HCT116 (cell line): ENCODE measurements around the gene WDR37. TPM values are rescaled to one million over a fixed set of nuclear protein-coding genes. Genes with fewer than 3 reads are reported as not detected.

Experiments
- ATAC-seq: fragments of 200-7000 bp; cut with Tn5 transposase; 2 replicates; pipeline ENCODE4 v1.9.1; 2020; ENCODE audit warnings: mild to moderate bottlenecking, moderate library complexity
- BruUV-seq: library from RNA; stranded (reverse); fragments of 400-500 nt; replicated peaks from 2 replicates; lab custom pipeline; 2021; lab: Mats Ljungman, UMichigan
- CTCF ChIA-PET: fragments of 300-600 bp; sonication (Branson Sonifier 250); formaldehyde crosslinking; loops from one replicate; lab custom pipeline; 2021; ENCODE audit warnings: antibody characterized with exemption; lab: Charles Lee
- POLR2A ChIA-PET: fragments of 300-600, 350-600 bp; sonication (Branson Sonifier 250); formaldehyde crosslinking; loops from one replicate; lab custom pipeline; 2021; ENCODE audit warnings: antibody characterized with exemption; lab: Charles Lee
- RAD21 ChIA-PET, 2 experiments: fragments of 300-600 bp; sonication (Branson Sonifier 250); formaldehyde crosslinking; loops; one replicate each; lab custom pipeline; 2023; ENCODE audit warnings: low total read pairs in 2 of 2; ENCODE audit not compliant: uncharacterized antibody in 2 of 2, unreplicated experiment in 2 of 2, low non-redundant PET in 1 of 2; lab: Charles Lee
- DNase-seq: peaks from one replicate; pipeline ENCODE4 v3.0.0-alpha.2; 2010; ENCODE audit warnings: low read depth, low spot score
- H2AFZ ChIP-seq: fragments of 200-600 bp; shearing (Covaris generic), sonication (generic); 2 replicates; pipeline ENCODE4 v1.6.1; 2017; ENCODE audit warnings: low read depth, mixed run types, mixed read lengths, antibody characterized with exemption, low read length; ENCODE audit not compliant: poor library complexity, severe bottlenecking
- H3K27ac ChIP-seq: 2 replicates; pipeline ENCODE4 v1.5.1; 2012; ENCODE audit warnings: low read depth, low read length
- H3K27me3 ChIP-seq: fragments of 200-600 bp; sonication (generic); 2 replicates; pipeline ENCODE4 v1.6.1; 2016; ENCODE audit warnings: mixed run types, low read length, mixed read lengths; ENCODE audit not compliant: insufficient read depth
- H3K36me3 ChIP-seq, 2 experiments: fragments of 200-500 bp in 1 of 2; fragments of 200-600 bp in 1 of 2; sonication (Bioruptor generic) in 1 of 2; sonication (generic) in 1 of 2; 2 replicates each; pipeline versions ENCODE4 v1.5.1 to v1.6.1; 2014 to 2016; ENCODE audit warnings: low read length in 2 of 2, inconsistent platforms in 1 of 2, mixed read lengths in 1 of 2, mixed run types in 1 of 2; ENCODE audit not compliant: insufficient read depth in 2 of 2, control insufficient read depth in 1 of 2
- H3K4me1 ChIP-seq, 2 experiments: fragments of 200-600 bp in 1 of 2; sonication (generic) in 1 of 2; 2 replicates each; pipeline versions ENCODE4 v1.5.1 to v1.6.1; 2012 to 2017; ENCODE audit warnings: low read length in 2 of 2, inconsistent platforms in 1 of 2, mild to moderate bottlenecking in 1 of 2, mixed read lengths in 1 of 2, mixed run types in 1 of 2, moderate library complexity in 1 of 2; ENCODE audit not compliant: insufficient read depth in 2 of 2, control insufficient read depth in 1 of 2
- H3K4me2 ChIP-seq: fragments of 200-600 bp; sonication (generic); 2 replicates; pipeline ENCODE4 v1.6.1; 2017; ENCODE audit warnings: mixed run types, low read length, mixed read lengths
- H3K4me3 ChIP-seq, 2 experiments: fragments of 200-600 bp in 1 of 2; sonication (generic) in 1 of 2; replicated peaks in 1 of 2; 2 replicates each; pipeline ENCODE4 v1.5.1; 2011 to 2016; ENCODE audit warnings: low read length in 2 of 2, control low read depth in 1 of 2, low read depth in 1 of 2, mild to moderate bottlenecking in 1 of 2, mixed read lengths in 1 of 2, mixed run types in 1 of 2
- H3K79me2 ChIP-seq: fragments of 200-600 bp; sonication (generic); 2 replicates; pipeline ENCODE4 v1.6.1; 2017; ENCODE audit warnings: mild to moderate bottlenecking, mixed run types, low read length, moderate library complexity, mixed read lengths; ENCODE audit not compliant: insufficient read depth
- H3K9ac ChIP-seq: fragments of 200-600 bp; sonication (generic); 2 replicates; pipeline ENCODE4 v1.6.1; 2016; ENCODE audit warnings: low read length, mixed read lengths
- H3K9me2 ChIP-seq: fragments of 200-600 bp; sonication (generic), shearing (Covaris generic); 2 replicates; pipeline ENCODE4 v1.6.1; 2017; ENCODE audit warnings: mixed run types, mild to moderate bottlenecking, moderate library complexity; ENCODE audit not compliant: insufficient read depth
- H3K9me3 ChIP-seq, 2 experiments: fragments of 200-500 bp in 1 of 2; fragments of 200-600 bp in 1 of 2; sonication (Bioruptor generic) in 1 of 2; sonication (generic) in 1 of 2; 2 replicates each; pipeline ENCODE4 v1.6.1; 2014 to 2017; ENCODE audit warnings: low read length in 2 of 2, mixed read lengths in 2 of 2, inconsistent platforms in 1 of 2, low read depth in 1 of 2, mild to moderate bottlenecking in 1 of 2, mixed run types in 1 of 2, moderate library complexity in 1 of 2; ENCODE audit not compliant: control insufficient read depth in 1 of 2, insufficient read depth in 1 of 2
- H4K20me1 ChIP-seq: fragments of 200-600 bp; sonication (generic), shearing (Covaris generic); 2 replicates; pipeline ENCODE4 v1.6.1; 2017; ENCODE audit warnings: mixed run types, mild to moderate bottlenecking, moderate library complexity; ENCODE audit not compliant: insufficient read depth
- ATF3 ChIP-seq: IDR thresholded peaks from 2 replicates; pipeline ENCODE4 v1.6.1; 2012
- CEBPB ChIP-seq: IDR thresholded peaks from 2 replicates; pipeline ENCODE4 v1.6.1; 2012; ENCODE audit warnings: low read depth
- EGR1 ChIP-seq: IDR thresholded peaks from 2 replicates; pipeline ENCODE4 v1.6.1; 2012; ENCODE audit warnings: low read depth
- ELF1 ChIP-seq: IDR thresholded peaks from 2 replicates; pipeline ENCODE4 v1.6.1; 2012; ENCODE audit warnings: low read depth, borderline replicate concordance
- JUND ChIP-seq: IDR thresholded peaks from 2 replicates; pipeline ENCODE4 v1.6.1; 2012
- POLR2AphosphoS5 ChIP-seq: IDR thresholded peaks from 2 replicates; pipeline ENCODE4 v1.6.1; 2011; ENCODE audit warnings: mild to moderate bottlenecking, low read depth, low read length, moderate library complexity
- RAD21 ChIP-seq: IDR thresholded peaks from 2 replicates; pipeline ENCODE4 v1.6.1; 2012; ENCODE audit warnings: low read depth, mild to moderate bottlenecking
- REST ChIP-seq: IDR thresholded peaks from 2 replicates; pipeline ENCODE4 v1.6.1; 2012; ENCODE audit warnings: low read depth
- SP1 ChIP-seq: IDR thresholded peaks from 2 replicates; pipeline ENCODE4 v1.6.1; 2012; ENCODE audit warnings: low read depth
- SRF ChIP-seq: IDR thresholded peaks from 2 replicates; pipeline ENCODE4 v1.6.1; 2012; ENCODE audit warnings: low read depth
- YY1 ChIP-seq: IDR thresholded peaks from 2 replicates; pipeline ENCODE4 v1.6.1; 2011; ENCODE audit warnings: low read length, low read depth, moderate library complexity, mild to moderate bottlenecking; ENCODE audit not compliant: insufficient replicate concordance; ENCODE audit errors: extremely low read depth
- ZBTB33 ChIP-seq: IDR thresholded peaks from 2 replicates; pipeline ENCODE4 v1.6.1; 2011; ENCODE audit warnings: mild to moderate bottlenecking, low read length, moderate library complexity; ENCODE audit not compliant: insufficient replicate concordance; ENCODE audit errors: extremely low read depth
- ZFX ChIP-seq: fragments of 450-650 bp; IDR thresholded peaks from 2 replicates; pipeline ENCODE4 v1.6.1; 2017
- ZNF274 ChIP-seq: fragments of 200-500 bp; sonication (Bioruptor generic); IDR thresholded peaks from 2 replicates; pipeline ENCODE4 v1.6.1; 2014; ENCODE audit warnings: mild to moderate bottlenecking, low read depth, low read length, inconsistent platforms
- intact Hi-C: fragments of 100-400 bp; cut with micrococcal nuclease; formaldehyde crosslinking; loops from 2 replicates; pipeline ENCODE4 v1.10.0; 2022
- total RNA-seq: library from RNA; stranded (reverse); gene quantifications from one replicate; pipeline ENCODE4 v1.2.1, GENCODE V29; 2021; ENCODE audit not compliant: unreplicated experiment

WDR37 gene
- total RNA-seq, 1 experiment from 2014 or later, result 9.1 TPM

- H3K27me3 ChIP-seq, result peaks cover 23% of the 10 kb centered on the region
- DNase-seq, result no peak
- ATAC-seq, result peak; percentile 53; the same call in 1 of the 2 replicates
- no peaks in the 10 kb centered on the region for H3K9me3 ChIP-seq
- no peak overlapping the region for H3K27ac ChIP-seq
- no peaks in the 10 kb centered on the region for H3K9me2 ChIP-seq
- H2AFZ ChIP-seq, result no peak overlapping the region
- no peaks in the 10 kb centered on the region for H3K4me1 ChIP-seq
- TF ChIP-seq ZFX (no peak), SRF (no peak), ATF3 (no peak)
- TF ChIP-seq, all 23 proteins: peak for 0
- Histone ChIP-seq H3K79me2 (no peaks in the 10 kb centered on the region), H3K4me2 (no peak overlapping the region), H3K9ac (no peak overlapping the region), H3K4me3 (no peak overlapping the region), H3K36me3 (no peaks in the 10 kb centered on the region), H4K20me1 (no peaks in the 10 kb centered on the region)
- no TSS peak for BruUV-seq
- ChIA-PET CTCF (no interaction called here), POLR2A (no interaction called here), RAD21 (no interaction called here)
- intact Hi-C loops, result no loop called here
These were observed 112.6 kb downstream of the WDR37 start for GRCh38 chr10:1168763-1169162.

- Histone ChIP-seq H3K27ac (no peak overlapping the region), H3K4me2 (no peak overlapping the region), H3K9me3 (no peaks in the 10 kb centered on the region), H3K36me3 (no peaks in the 10 kb centered on the region), H3K79me2 (no peaks in the 10 kb centered on the region), H3K27me3 (peaks cover 23% of the 10 kb centered on the region), H3K4me3 (no peak overlapping the region), H4K20me1 (no peaks in the 10 kb centered on the region), H3K4me1 (no peaks in the 10 kb centered on the region), H2AFZ (no peak overlapping the region), H3K9me2 (no peaks in the 10 kb centered on the region), H3K9ac (no peak overlapping the region)
- no TSS peak for BruUV-seq
- intact Hi-C loops, result no loop called here
- RAD21 ChIA-PET, result no interaction called here
- no peak for ATAC-seq
- CTCF ChIA-PET, result no interaction called here
- POLR2A ChIA-PET, result no interaction called here
- no peak for DNase-seq
- TF ChIP-seq REST (no peak), YY1 (no peak), SRF (no peak), POLR2AphosphoS5 (no peak), EGR1 (no peak), ATF3 (no peak), ZNF274 (no peak), ZFX (no peak), ZBTB33 (no peak), JUND (no peak), RAD21 (no peak), CEBPB (no peak), ELF1 (no peak), SP1 (no peak)
These were observed 113.2 kb downstream of the WDR37 start for GRCh38 chr10:1169186-1169885.
